ENCODE measurements around the gene SALL1. TPM values are rescaled to one million over a fixed set of nuclear protein-coding genes. Genes with fewer than 3 reads are reported as not detected.

The SALL1 gene
- total and polyA plus RNA-seq, 2 donors = under 0.01 to 0.07 TPM

DNA sequence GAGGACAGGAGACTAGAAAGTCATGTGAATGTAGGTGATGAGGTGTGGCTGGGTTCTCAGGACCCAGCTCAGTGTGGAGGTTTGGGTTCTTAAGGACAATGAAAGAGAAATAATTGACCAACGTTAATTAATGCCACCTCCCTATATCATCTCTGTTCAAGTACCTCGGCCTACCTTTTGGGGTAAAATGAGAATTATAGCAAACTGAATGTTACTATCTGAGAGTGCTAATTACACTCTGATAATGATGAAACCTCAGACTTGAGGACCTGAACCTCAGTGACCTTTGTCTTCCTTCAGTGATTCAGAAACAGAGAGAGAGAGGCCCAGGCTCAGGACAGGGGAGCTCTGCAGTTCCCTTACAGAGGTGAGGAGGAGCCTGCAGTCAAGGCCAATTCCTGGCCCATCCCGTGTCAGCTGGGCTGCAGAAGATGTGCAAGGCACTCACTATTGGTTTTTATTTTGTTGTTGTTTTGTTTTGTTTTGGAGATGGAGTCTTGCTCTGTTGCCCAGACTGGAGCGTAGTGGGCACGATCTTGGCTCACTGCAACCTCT lies 57.3 kb downstream of the SALL1 start:
- H3K27ac ChIP-seq (ENCODE audit: low read depth in 1 of 2, low read length in 1 of 2) = no peak overlapping the region
- H3K4me1 ChIP-seq (ENCODE audit: control insufficient read depth in 2 of 2, insufficient read depth in 2 of 2, low read length in 2 of 2) = no peaks in the 10 kb centered on the region
- WGBS = 73% methylated on average over 5 of the region's 5 CpGs
- no peaks in the 10 kb centered on the region for H3K36me3 ChIP-seq (ENCODE audit: control insufficient read depth in 2 of 2, insufficient read depth in 2 of 2, low read length in 1 of 2)
- no peaks in the 10 kb centered on the region for H3K9me3 ChIP-seq (ENCODE audit: control insufficient read depth in 2 of 2, insufficient read depth in 1 of 2, low read length in 1 of 2)
- H3K27me3 ChIP-seq (ENCODE audit: control insufficient read depth in 2 of 2, insufficient read depth in 1 of 2, low read length in 1 of 2) = peaks cover 2 to 3% of the 10 kb centered on the region in 2 donors
- DNase-seq (ENCODE audit: low read depth in 6 of 9, low spot score in 9 of 9) = no peak
- H3K4me3 ChIP-seq (ENCODE audit: low read length in 2 of 2) = no peak overlapping the region
